Hepatocyte (in vitro differentiated cells): ENCODE data around the gene TRAF3IP1. TPM values are rescaled to one million over a fixed set of nuclear protein-coding genes. Genes with fewer than 3 reads are reported as not detected.

Source experiments
- DNase-seq: peaks from one replicate; pipeline ENCODE4 v3.0.0-alpha.2; 2016; ENCODE audit warnings: low spot score
- H2AFZ ChIP-seq: fragments of 200-600 bp; sonication (generic); 2 replicates; pipeline ENCODE4 v1.6.0; 2016; ENCODE audit warnings: antibody characterized with exemption, mild to moderate bottlenecking
- H3K27ac ChIP-seq: fragments of 200-600 bp; sonication (generic); 2 replicates; pipeline ENCODE4 v1.5.1; 2016; ENCODE audit warnings: mild to moderate bottlenecking
- H3K27me3 ChIP-seq: fragments of 200-600 bp; sonication (generic); 2 replicates; pipeline ENCODE4 v1.6.1; 2016
- H3K36me3 ChIP-seq: fragments of 200-600 bp; sonication (generic); replicated peaks from 2 replicates; pipeline ENCODE4 v1.5.1; 2016; ENCODE audit warnings: low read depth; ENCODE audit not compliant: insufficient read depth
- H3K4me1 ChIP-seq: fragments of 200-600 bp; sonication (generic); 2 replicates; pipeline ENCODE4 v1.5.1; 2016; ENCODE audit warnings: mild to moderate bottlenecking, moderate library complexity; ENCODE audit not compliant: insufficient read depth
- H3K4me2 ChIP-seq: fragments of 200-600 bp; sonication (generic); 2 replicates; pipeline ENCODE4 v1.6.0; 2016
- H3K4me3 ChIP-seq: fragments of 200-600 bp; sonication (generic); 2 replicates; pipeline ENCODE4 v1.5.1; 2016; ENCODE audit warnings: mild to moderate bottlenecking
- H3K79me2 ChIP-seq: fragments of 200-600 bp; sonication (generic); 2 replicates; pipeline ENCODE4 v1.6.0; 2017; ENCODE audit warnings: mild to moderate bottlenecking
- H3K9me2 ChIP-seq: fragments of 200-600 bp; sonication (generic); replicated peaks from 2 replicates; pipeline ENCODE4 v1.6.0; 2017; ENCODE audit warnings: mild to moderate bottlenecking; ENCODE audit not compliant: insufficient read depth
- H3K9me3 ChIP-seq: fragments of 200-600 bp; sonication (generic); 2 replicates; pipeline ENCODE4 v1.5.1; 2016; ENCODE audit warnings: low read depth, mild to moderate bottlenecking
- H4K20me1 ChIP-seq: fragments of 200-600 bp; sonication (generic); 2 replicates; pipeline ENCODE4 v1.6.0; 2016; ENCODE audit warnings: mild to moderate bottlenecking; ENCODE audit not compliant: insufficient read depth, poor library complexity, severe bottlenecking
- CTCF ChIP-seq: fragments of 200-600 bp; sonication (generic); IDR thresholded peaks from 2 replicates; pipeline ENCODE4 v1.5.1; 2016; ENCODE audit warnings: antibody characterized with exemption, mild to moderate bottlenecking; ENCODE audit not compliant: poor library complexity
- EZH2 ChIP-seq: fragments of 200-600 bp; sonication (generic); IDR thresholded peaks from 2 replicates; pipeline ENCODE4 v1.6.1; 2016; ENCODE audit warnings: antibody characterized with exemption, mild to moderate bottlenecking, borderline replicate concordance
- EZH2phosphoT487 ChIP-seq: fragments of 200-600 bp; sonication (generic); IDR thresholded peaks from one replicate; pipeline ENCODE4 v1.6.1; 2018; ENCODE audit warnings: antibody characterized with exemption, mild to moderate bottlenecking, low read depth, moderate library complexity; ENCODE audit not compliant: unreplicated experiment, severe bottlenecking
- WGBS: methylation state at CpG from one replicate; pipeline ENCODE4 v1.1.6; 2016; ENCODE audit warnings: low lambda C conversion rate; ENCODE audit errors: missing lambda C conversion rate; 5-methylcytosine and 5-hydroxymethylcytosine counted together
- polyA plus RNA-seq: library from polyadenylated mRNA; unstranded; fragments of >200 nt; fragmentation: Nextera tagmentation; extraction: Ambion mirVana; gene quantifications from 2 replicates; pipeline ENCODE4 v1.2.1, GENCODE V29; 2016
- total RNA-seq: library from RNA; depleted of rRNA; stranded (reverse); fragments of >200 nt; gene quantifications from 2 replicates; pipeline ENCODE4 v1.2.3, GENCODE V29; 2014

The TRAF3IP1 gene
- total and polyA plus RNA-seq, 2 experiments from 2014 or later, result 9.0 to 9.1 TPM

- H3K9me3 ChIP-seq, result no peaks in the 10 kb centered on the region
- WGBS, result 83% methylated on average over 14 of the region's 14 CpGs
- no peak overlapping the region for H3K4me3 ChIP-seq
- H2AFZ ChIP-seq, result no peak overlapping the region
- DNase-seq, result no peak
- H4K20me1 ChIP-seq, result no peaks in the 10 kb centered on the region
- H3K27me3 ChIP-seq, result no peaks in the 10 kb centered on the region
- H3K79me2 ChIP-seq, result no peaks in the 10 kb centered on the region
- H3K4me2 ChIP-seq, result no peak overlapping the region
- no peak overlapping the region for H3K27ac ChIP-seq
- H3K4me1 ChIP-seq, result no peaks in the 10 kb centered on the region
- no peak for TF ChIP-seq EZH2
- no peak for TF ChIP-seq CTCF
- no peak for TF ChIP-seq EZH2phosphoT487
- H3K9me2 ChIP-seq, result no peaks in the 10 kb centered on the region
- no peaks in the 10 kb centered on the region for H3K36me3 ChIP-seq
Measured at GRCh38 chr2:238397356-238397755, 77.0 kb downstream of the TRAF3IP1 start.

- no peaks in the 10 kb centered on the region for H3K4me1 ChIP-seq
- H3K36me3 ChIP-seq, result no peaks in the 10 kb centered on the region
- H3K27ac ChIP-seq, result peak overlapping the region; percentile 34
- TF ChIP-seq EZH2phosphoT487 (no peak), EZH2 (no peak), CTCF (no peak)
- DNase-seq, result no peak
- 75% methylated on average over 6 of the region's 6 CpGs for WGBS
- H3K27me3 ChIP-seq, result no peaks in the 10 kb centered on the region
- H3K79me2 ChIP-seq, result no peaks in the 10 kb centered on the region
- H4K20me1 ChIP-seq, result no peaks in the 10 kb centered on the region
- H3K4me2 ChIP-seq, result no peak overlapping the region
- H2AFZ ChIP-seq, result no peak overlapping the region
- H3K9me2 ChIP-seq, result no peaks in the 10 kb centered on the region
- H3K4me3 ChIP-seq, result no peak overlapping the region
- no peaks in the 10 kb centered on the region for H3K9me3 ChIP-seq
Measured at GRCh38 chr2:238398577-238398976, 78.3 kb downstream of the TRAF3IP1 start.

- Histone ChIP-seq H3K27me3 (no peaks in the 10 kb centered on the region), H3K4me2 (no peak overlapping the region), H2AFZ (no peak overlapping the region), H3K79me2 (no peaks in the 10 kb centered on the region), H3K27ac (peak overlapping the region; percentile 34), H4K20me1 (no peaks in the 10 kb centered on the region), H3K4me3 (no peak overlapping the region), H3K36me3 (no peaks in the 10 kb centered on the region), H3K9me2 (no peaks in the 10 kb centered on the region), H3K9me3 (no peaks in the 10 kb centered on the region), H3K4me1 (no peaks in the 10 kb centered on the region)
- no peak for TF ChIP-seq EZH2
- no peak for TF ChIP-seq CTCF
- no peak for TF ChIP-seq EZH2phosphoT487
- no peak for DNase-seq
- 74% methylated on average over 2 of the region's 2 CpGs for WGBS
Measured at GRCh38 chr2:238399094-238399493, 78.8 kb downstream of the TRAF3IP1 start.

GRCh38 chr2:238401551-238401950 lies 81.2 kb downstream of the TRAF3IP1 start:
- no peak overlapping the region for H2AFZ ChIP-seq
- no peak for DNase-seq
- H3K36me3 ChIP-seq, result no peaks in the 10 kb centered on the region
- no peaks in the 10 kb centered on the region for H3K9me3 ChIP-seq
- no peaks in the 10 kb centered on the region for H3K9me2 ChIP-seq
- TF ChIP-seq EZH2phosphoT487, result no peak
- TF ChIP-seq EZH2, result no peak
- no peak for TF ChIP-seq CTCF
- peaks cover 10% of the 10 kb centered on the region for H3K4me1 ChIP-seq
- H3K79me2 ChIP-seq, result no peaks in the 10 kb centered on the region
- H3K4me3 ChIP-seq, result no peak overlapping the region
- no peak overlapping the region for H3K27ac ChIP-seq
- H3K4me2 ChIP-seq, result no peak overlapping the region
- H3K27me3 ChIP-seq, result no peaks in the 10 kb centered on the region
- 90% methylated on average over 8 of the region's 8 CpGs for WGBS
- no peaks in the 10 kb centered on the region for H4K20me1 ChIP-seq
